Ishikawa (cell line): Measurements from ENCODE around the gene NPAS3.

Experiments
- CEBPB ChIP-seq: IDR thresholded peaks from 2 replicates; pipeline ENCODE4 v1.6.1; 2012
- CREB1 ChIP-seq: IDR thresholded peaks from 2 replicates; pipeline ENCODE4 v1.6.1; 2012; ENCODE audit warnings: low read depth
- EGR1 ChIP-seq: IDR thresholded peaks from 2 replicates; pipeline ENCODE4 v1.6.1; 2012
- EP300 ChIP-seq: IDR thresholded peaks from 2 replicates; pipeline ENCODE4 v1.6.1; 2012; ENCODE audit warnings: borderline replicate concordance
- FOXM1 ChIP-seq: IDR thresholded peaks from 2 replicates; pipeline ENCODE4 v1.6.1; 2012; ENCODE audit warnings: low read depth, borderline replicate concordance
- MAX ChIP-seq: IDR thresholded peaks from 2 replicates; pipeline ENCODE4 v1.6.1; 2012
- NFIC ChIP-seq: IDR thresholded peaks from 2 replicates; pipeline ENCODE4 v1.6.1; 2012
- RAD21 ChIP-seq: IDR thresholded peaks from 2 replicates; pipeline ENCODE4 v1.6.1; 2012; ENCODE audit warnings: low read depth
- REST ChIP-seq: IDR thresholded peaks from 2 replicates; pipeline ENCODE4 v1.6.1; 2012; ENCODE audit warnings: low read depth, mild to moderate bottlenecking
- TAF1 ChIP-seq: IDR thresholded peaks from 2 replicates; pipeline ENCODE4 v1.6.1; 2012; ENCODE audit warnings: low read depth, mild to moderate bottlenecking
- TCF12 ChIP-seq: IDR thresholded peaks from 2 replicates; pipeline ENCODE4 v1.6.1; 2012; ENCODE audit warnings: low read depth
- TEAD4 ChIP-seq: IDR thresholded peaks from 2 replicates; pipeline ENCODE4 v1.6.1; 2012
- USF1 ChIP-seq: IDR thresholded peaks from 2 replicates; pipeline ENCODE4 v1.6.1; 2012
- YY1 ChIP-seq: IDR thresholded peaks from 2 replicates; pipeline ENCODE4 v1.6.1; 2012; ENCODE audit warnings: low read depth
- ZBTB7A ChIP-seq: IDR thresholded peaks from 2 replicates; pipeline ENCODE4 v1.6.1; 2012; ENCODE audit warnings: low read depth

NPAS3 gene

GRCh38 chr14:33707716-33708115 is 769.0 kb downstream of the NPAS3 start:
- no peak for TF ChIP-seq TCF12
- TF ChIP-seq YY1: no peak
- TF ChIP-seq CREB1: no peak
- no peak for TF ChIP-seq RAD21
- no peak for TF ChIP-seq EP300
- TF ChIP-seq FOXM1: no peak
- TF ChIP-seq EGR1: no peak
- TF ChIP-seq TEAD4: no peak
- no peak for TF ChIP-seq USF1
- no peak for TF ChIP-seq TAF1
- TF ChIP-seq REST: no peak
- TF ChIP-seq NFIC: no peak
- no peak for TF ChIP-seq MAX
- TF ChIP-seq ZBTB7A: no peak
- no peak for TF ChIP-seq CEBPB

GRCh38 chr14:33709283-33709682 is 770.6 kb downstream of the NPAS3 start:
- TF ChIP-seq USF1 (no peak), TEAD4 (no peak), YY1 (no peak), TAF1 (no peak), EGR1 (no peak), NFIC (no peak), CREB1 (no peak), FOXM1 (no peak), ZBTB7A (no peak), TCF12 (no peak), REST (no peak), RAD21 (no peak), CEBPB (no peak), MAX (no peak), EP300 (no peak)

- no peak for TF ChIP-seq NFIC
- TF ChIP-seq MAX: no peak
- no peak for TF ChIP-seq FOXM1
- no peak for TF ChIP-seq TCF12
- TF ChIP-seq YY1: no peak
- no peak for TF ChIP-seq EP300
- no peak for TF ChIP-seq RAD21
- TF ChIP-seq CEBPB: no peak
- TF ChIP-seq TAF1: no peak
- TF ChIP-seq ZBTB7A: no peak
- no peak for TF ChIP-seq TEAD4
- TF ChIP-seq CREB1: no peak
- no peak for TF ChIP-seq EGR1
- TF ChIP-seq USF1: no peak
- no peak for TF ChIP-seq REST
These were observed 771.0 kb downstream of the NPAS3 start for GRCh38 chr14:33709711-33710110.

GRCh38 chr14:33710273-33710672 is 771.6 kb downstream of the NPAS3 start:
- TF ChIP-seq RAD21 (no peak), TCF12 (no peak)
